ENCODE data around the gene ARHGAP15.

DNA sequence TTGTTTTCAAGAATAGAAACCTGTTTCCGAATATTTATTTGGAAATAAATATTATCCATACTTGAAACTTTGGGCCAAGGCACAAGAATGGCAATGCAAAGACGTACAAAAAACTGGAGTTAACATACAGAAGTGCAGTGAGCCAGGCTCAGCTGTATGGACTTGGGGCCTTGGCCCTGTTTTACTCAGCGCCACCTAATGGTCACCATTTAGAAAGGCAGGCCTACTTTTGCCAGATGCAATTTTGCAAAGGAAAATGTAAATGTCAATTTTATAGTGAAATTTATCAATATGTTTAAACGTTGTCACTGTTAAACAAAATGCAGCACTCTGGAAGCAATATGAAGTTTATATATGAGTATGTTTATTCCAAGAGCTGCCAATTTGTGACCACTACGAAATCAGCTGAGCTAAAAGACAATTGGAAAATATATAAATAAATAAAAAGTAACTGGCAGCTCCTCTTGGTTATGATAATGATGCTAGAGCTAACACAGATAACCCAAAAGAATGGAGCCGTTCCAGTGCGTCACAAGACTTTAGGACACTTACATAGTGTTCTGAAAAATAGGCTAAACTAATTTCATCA lies 155.0 kb downstream of the ARHGAP15 start:
- TF ChIP-seq CTCF (IDR thresholded peaks at IDR 0.05) (no peak), EP300 (IDR thresholded peaks at IDR 0.05) (no peak)
